Measurements from ENCODE around the gene MAPK7.

The MAPK7 gene

GRCh38 chr17:19364699-19365498, 13.4 kb upstream of the MAPK7 start:
- peak; percentile 57 for DNase-seq

- DNase-seq = no peak
Observed at GRCh38 chr17:19365499-19365817, 12.8 kb upstream of the MAPK7 start.

GRCh38 chr17:19365833-19366636, 12.3 kb upstream of the MAPK7 start:
- DNase-seq = no peak

GRCh38 chr17:19366637-19366972, 11.7 kb upstream of the MAPK7 start:
- no peak for DNase-seq

GRCh38 chr17:19368229-19368628, 10.1 kb upstream of the MAPK7 start:
- no peak for DNase-seq

- no peak for DNase-seq
Observed at GRCh38 chr17:19369107-19369778, 9.1 kb upstream of the MAPK7 start.

GRCh38 chr17:19369846-19370492, 8.3 kb upstream of the MAPK7 start:
- no peak for DNase-seq

- DNase-seq = peak; percentile 54
Observed at GRCh38 chr17:19370493-19370960, 7.8 kb upstream of the MAPK7 start.

- no peak for DNase-seq
Observed at GRCh38 chr17:19371259-19372010, 6.9 kb upstream of the MAPK7 start.

- DNase-seq = no peak
Observed at GRCh38 chr17:19372011-19372370, 6.3 kb upstream of the MAPK7 start.

- no peak for DNase-seq
Observed at GRCh38 chr17:19372439-19372838, 5.9 kb upstream of the MAPK7 start.

GRCh38 chr17:19372866-19373504, 5.3 kb upstream of the MAPK7 start:
- DNase-seq = no peak

- DNase-seq = no peak
Observed at GRCh38 chr17:19374136-19374535, 4.2 kb upstream of the MAPK7 start.

- DNase-seq = no peak
Observed at GRCh38 chr17:19375732-19376131, 2.6 kb upstream of the MAPK7 start.

GRCh38 chr17:19376811-19377210, 1.5 kb upstream of the MAPK7 start:
- no peak for DNase-seq

- DNase-seq = peak; percentile 99
Observed at GRCh38 chr17:19377602-19378415, 489 bp upstream of the MAPK7 start.

GRCh38 chr17:19379361-19380065, 1.2 kb downstream of the MAPK7 start:
- DNase-seq = peak; percentile 42

- DNase-seq = no peak
Observed at GRCh38 chr17:19380481-19381301, 2.4 kb downstream of the MAPK7 start.

GRCh38 chr17:19381361-19381740, 3.1 kb downstream of the MAPK7 start:
- no peak for DNase-seq

All from right forelimb (tissue), 1 donor.